SKM-1 (cell line): ENCODE results near the gene ATG5.

ENCODE experiments used
- DNase-seq: peaks from one replicate; lab custom pipeline; 2025; ENCODE audit not compliant: unreplicated experiment; lab: John Stamatoyannopoulos, UW

The ATG5 gene

DNA sequence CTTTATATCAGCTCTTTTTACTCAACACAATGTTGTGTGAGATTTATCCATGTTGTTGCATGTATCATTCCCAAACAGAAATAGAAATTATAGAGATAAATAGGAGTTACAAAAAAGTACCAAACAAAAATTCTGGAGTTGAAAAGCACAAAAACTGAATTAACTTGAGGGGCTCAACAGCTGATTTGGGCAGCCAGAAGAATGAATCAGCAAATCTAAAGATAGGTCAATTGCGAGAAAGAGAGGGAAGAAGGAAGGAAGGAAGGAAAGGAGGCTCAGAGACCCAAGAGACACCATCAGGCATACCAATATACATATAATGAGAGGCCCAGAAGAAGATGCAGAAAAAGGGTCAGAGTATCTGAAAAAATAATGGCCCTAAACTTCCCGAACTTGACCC, 98.9 kb downstream of the ATG5 start:
- DNase-seq, result no peak

GRCh38 chr6:106225581-106225980, 100.0 kb downstream of the ATG5 start:
- DNase-seq, result no peak

DNA sequence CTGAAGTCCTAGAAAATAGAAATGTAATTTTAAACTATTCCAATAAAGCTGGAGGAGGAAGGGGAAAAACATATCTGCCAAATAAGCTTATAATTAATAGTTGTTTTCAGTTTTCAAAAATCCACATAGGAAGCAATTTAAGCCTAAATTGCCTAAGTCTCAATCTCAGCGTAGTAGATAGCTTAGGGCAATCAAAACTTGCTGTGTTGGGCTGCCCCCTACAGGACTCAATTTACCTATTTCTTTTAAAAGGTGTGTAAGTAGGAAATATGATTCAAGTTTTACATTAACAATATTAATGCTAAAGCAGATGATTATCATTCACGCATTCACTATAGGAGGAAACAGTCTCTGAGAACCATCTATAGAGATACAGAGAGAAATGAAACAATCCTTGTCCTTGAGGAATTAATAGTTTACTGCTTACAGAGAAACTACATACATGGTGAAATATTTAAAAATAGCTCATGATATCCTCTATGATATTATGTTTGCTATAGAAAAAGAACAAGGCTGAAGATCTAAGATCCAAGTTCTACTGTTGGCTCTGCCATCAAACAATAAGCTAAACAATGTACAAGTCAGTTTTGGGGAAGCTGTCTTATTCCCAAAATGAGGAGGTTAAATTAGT, 102.1 kb downstream of the ATG5 start:
- DNase-seq, result peak; percentile 4

DNA sequence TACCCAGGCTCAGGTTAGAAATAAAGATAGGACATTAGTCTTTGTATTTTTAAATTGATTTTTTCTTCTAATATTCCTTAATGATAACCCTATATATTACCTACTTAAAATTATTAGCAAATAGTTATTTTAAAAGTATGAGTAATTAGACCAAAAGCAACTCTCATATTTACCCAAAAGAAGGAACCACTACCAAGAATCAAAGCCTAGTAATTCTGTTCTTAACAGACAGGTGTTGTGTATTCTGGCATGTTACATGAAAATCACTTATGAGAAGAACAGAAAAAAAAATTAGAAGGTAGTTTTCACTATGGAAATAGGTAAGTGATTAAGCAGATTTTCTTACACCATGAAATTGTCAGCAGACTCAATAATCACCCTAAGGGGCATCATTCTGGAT, 105.1 kb downstream of the ATG5 start:
- DNase-seq, result no peak

DNA sequence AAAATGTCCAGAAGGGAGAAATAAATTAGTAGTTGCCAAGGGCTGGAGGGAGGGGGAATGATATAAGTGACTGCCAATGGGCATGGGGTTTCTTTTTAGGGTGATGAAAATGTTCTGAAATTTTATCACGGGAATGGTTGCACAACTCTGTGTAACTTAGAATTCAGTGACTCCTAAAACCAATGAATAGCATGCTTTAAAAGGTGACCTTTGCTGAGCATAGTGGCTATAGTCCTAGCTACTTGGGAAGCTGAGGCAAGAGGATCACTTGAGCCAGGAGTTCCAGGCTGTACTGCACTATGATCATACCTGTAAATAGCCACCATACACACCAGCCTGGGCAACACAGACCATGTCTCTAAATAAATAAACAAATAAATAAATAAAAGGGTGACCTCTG, 109.0 kb downstream of the ATG5 start:
- no peak for DNase-seq

DNA sequence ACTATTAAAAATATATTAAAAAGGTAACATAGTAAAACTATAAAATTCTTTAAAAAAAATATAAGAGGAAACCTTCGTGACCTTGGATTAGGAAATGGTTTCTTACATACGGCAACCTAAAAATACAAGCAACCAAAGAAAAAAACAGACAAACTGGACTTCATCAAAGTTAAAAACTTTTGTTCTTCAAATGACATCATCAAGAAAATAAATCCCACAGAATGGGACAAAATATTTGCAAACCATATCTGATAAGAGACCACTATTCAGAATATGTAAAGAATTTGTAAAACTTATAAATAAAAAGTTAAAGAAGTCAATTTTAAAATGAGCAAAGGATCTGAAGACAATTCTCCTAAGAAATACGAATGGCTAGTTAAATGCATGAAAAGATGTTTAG, 110.0 kb downstream of the ATG5 start:
- DNase-seq, result no peak

DNA sequence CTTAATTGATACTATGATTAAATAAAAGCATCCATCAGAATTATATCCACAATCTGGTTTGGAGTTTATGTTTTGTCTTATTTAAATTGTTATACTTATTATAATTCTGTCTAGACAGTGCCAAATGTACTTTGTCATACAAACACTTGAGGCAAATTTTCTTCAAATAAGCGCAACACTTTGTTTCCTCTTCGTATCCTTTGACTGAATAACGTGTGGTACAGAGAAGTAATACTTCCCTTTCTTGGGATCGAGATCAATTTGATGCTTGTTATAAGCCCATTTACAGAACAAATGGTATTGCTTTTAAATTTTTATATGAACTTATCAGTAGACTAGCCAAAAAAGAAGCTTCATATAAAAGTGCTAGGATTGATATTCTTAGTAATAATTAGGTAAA, 111.0 kb downstream of the ATG5 start:
- no peak for DNase-seq

GRCh38 chr6:106213660-106214289, 111.8 kb downstream of the ATG5 start:
- no peak for DNase-seq

- DNase-seq, result no peak
Measured at GRCh38 chr6:106212576-106212975, 113.0 kb downstream of the ATG5 start.

GRCh38 chr6:106206905-106207304, 118.7 kb downstream of the ATG5 start:
- no peak for DNase-seq

- no peak for DNase-seq
Measured at GRCh38 chr6:106204961-106205360, 120.6 kb downstream of the ATG5 start.

GRCh38 chr6:106199998-106200397, 125.6 kb downstream of the ATG5 start:
- DNase-seq, result no peak

- DNase-seq, result no peak
Measured at GRCh38 chr6:106199331-106199730, 126.2 kb downstream of the ATG5 start.

DNA sequence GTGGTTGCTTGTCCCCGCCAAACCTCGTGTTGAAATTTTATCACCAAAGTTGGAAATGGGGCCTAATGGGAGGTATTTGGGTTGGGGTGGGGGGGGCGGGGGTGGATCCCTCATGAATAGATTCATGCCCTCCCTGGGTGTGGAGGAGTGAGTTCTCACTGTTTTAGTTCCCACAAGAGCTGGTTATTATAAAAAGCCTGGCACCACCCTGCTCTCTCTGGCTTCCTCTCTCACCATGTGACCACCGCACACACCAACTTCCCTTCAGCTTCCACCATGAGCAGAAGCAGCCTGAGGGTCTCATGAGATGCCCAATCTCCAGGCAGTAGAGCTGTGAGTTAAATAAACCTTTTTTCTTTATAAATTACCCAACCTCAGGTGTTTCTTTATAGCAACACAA, 128.1 kb downstream of the ATG5 start:
- DNase-seq, result no peak

DNA sequence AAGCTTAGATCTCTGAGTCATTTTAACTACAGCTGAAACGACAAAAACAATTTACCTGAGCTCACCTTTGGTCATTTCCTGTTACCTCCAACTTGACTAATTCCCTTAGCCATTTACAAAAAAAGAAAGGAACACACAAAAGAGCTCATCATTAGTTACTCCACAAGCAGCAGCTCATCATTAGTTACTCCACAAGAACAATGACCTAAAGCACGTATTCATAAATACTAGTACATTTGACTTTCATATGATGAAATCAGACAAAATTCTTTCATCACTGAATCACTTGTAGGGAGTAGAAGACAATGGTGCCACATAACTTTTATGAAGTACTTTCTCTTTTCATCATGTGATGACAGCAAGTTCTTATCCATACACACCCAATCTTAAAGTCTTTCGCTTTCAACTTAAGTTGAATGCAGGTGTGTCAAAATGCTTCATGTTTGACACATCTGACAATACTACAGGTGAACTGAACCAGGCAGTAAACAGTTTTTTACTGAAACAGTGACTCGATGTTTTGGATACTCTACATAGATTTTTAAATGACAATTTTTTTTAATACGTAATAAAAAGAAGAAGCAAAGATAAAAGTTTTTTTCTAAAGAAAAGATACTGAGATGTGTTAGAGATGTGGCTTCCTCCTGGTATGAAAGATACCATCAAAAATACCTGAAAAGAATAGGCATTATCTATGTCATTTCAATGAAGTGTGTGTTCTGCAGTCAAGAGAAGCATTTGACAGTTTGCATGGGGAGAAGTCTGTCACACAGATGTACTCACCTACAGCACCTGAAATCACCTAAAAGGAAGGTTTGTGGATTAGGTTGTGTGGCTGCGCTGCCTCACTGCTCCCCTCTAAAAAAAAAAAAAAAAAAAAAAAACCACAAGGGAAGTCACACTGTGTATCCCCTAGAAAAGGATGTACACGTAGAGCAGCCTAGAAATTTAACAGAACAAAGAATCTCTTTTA, 130.3 kb downstream of the ATG5 start:
- no peak for DNase-seq

DNA sequence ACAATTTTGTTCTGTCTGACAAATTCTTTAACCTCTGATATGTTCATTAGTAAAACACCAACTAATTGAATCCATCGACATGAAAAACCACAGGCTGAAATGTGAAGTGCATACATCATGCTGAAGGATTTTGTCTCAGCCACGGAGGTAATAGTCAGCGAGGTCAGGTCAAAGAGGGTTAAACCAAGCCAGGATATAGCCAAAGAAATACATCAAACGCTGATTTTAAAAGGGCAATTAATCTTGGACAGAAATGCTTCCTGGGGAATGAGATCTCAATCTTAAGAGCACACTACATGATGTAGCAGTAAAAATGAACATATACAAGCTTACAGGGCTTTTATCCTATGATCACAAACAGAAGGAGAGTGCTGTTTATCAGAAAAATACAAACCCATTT, 132.7 kb downstream of the ATG5 start:
- no peak for DNase-seq

DNA sequence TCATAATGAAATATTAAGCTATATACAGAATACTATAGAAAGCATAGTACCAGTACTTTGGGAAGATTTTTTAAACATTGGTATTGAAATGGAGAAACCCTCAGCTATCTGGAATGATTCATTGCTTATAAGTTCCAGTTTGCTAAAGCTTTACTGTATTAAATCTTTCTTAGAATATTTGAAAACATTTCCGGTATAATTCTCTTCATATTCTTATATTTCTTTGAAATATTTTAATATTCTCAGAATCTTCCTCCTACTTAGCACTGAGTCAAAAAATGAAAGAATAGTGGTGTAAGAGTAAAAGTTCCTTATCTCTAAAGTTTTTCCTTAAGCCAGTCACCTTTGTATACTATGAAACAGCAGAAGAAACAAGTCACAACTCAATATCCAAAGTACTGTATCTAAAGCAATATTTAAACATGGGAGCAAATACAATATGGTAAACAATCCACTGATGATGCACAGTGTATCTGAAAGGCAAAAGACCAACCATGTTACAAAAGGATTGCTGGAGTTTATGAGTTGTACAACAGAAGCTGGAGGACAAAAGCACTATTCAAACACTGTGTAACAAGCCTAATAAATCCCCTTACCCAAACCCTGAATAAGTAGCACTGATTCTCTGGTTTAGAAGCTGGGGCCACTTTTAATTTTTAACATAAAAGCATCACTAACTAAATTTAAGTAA, 137.3 kb downstream of the ATG5 start:
- DNase-seq, result no peak

GRCh38 chr6:106187424-106187982, 138.1 kb downstream of the ATG5 start:
- no peak for DNase-seq

DNA sequence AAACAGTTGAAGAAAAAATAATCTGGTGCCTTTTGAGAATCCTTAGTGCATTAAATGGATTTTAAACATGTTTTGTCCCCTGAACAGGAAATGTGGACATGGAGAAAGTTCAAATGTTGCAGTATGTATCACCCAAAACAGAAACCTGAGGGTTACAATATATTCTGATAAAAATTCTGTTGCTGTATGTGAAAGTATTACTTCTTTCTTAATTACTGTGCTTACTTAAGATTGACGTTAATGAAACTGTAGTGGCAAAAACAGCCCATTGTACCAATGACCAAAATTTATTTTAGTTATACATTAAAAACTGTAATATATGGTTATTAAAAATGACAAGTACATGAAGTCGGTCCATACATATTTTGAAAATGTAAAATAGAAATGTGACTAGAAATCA, 138.8 kb downstream of the ATG5 start:
- DNase-seq, result no peak

GRCh38 chr6:106186172-106186571, 139.4 kb downstream of the ATG5 start:
- DNase-seq, result no peak

DNA sequence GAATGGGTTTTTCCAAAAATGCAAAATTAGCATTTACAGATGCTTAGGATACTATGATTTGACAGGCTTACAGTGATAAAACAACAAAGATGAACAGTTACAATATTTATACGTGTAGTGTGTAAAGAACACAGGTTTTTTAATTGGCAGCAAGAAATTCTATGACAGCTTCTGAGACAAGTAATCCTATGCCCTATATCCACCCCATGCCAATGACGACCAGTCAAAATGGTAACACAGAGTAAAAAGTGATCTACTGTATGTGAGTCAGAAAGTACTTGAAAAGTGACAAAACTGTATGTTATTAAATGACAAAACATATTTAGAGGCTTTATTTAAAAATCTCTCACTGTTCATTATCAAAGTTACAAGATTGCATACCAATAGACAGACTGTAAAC, 139.9 kb downstream of the ATG5 start:
- DNase-seq, result no peak
